Suprapubic skin (tissue), 4 donors: ENCODE measurements around the gene TIMM10B.

Experiments used
- POLR2A ChIP-seq, 2 donors: fragments of 450-650 bp; IDR thresholded peaks; one replicate each; pipeline ENCODE4 v1.6.1; 2017; ENCODE audit warnings: antibody characterized with exemption in 2 of 2, mild to moderate bottlenecking in 2 of 2, moderate library complexity in 2 of 2
- POLR2AphosphoS5 ChIP-seq, 3 donors: sonication (generic); formaldehyde crosslinking; IDR thresholded peaks; one replicate each; pipeline ENCODE4 v1.6.1; 2017; ENCODE audit warnings: antibody characterized with exemption in 3 of 3

GRCh38 chr11:6474806-6475500 is 6.3 kb upstream of the TIMM10B start:
- TF ChIP-seq POLR2A (IDR thresholded peaks at IDR 0.05) (no peak), POLR2AphosphoS5 (IDR thresholded peaks at IDR 0.05) (no peak)
